Fibroblast of lung (primary cell): ENCODE results near the gene KRTAP16-1.

Experiments used
- CTCF ChIP-seq, 2 donors: IDR thresholded peaks in 1 of 2; conservative IDR thresholded peaks in 1 of 2; 1 replicate in 1 of 2; 2 replicates in 1 of 2; pipeline ENCODE4 v1.5.1; 2011 to 2012; ENCODE audit warnings: low read length in 2 of 2, control low read depth in 1 of 2, inconsistent platforms in 1 of 2, low read depth in 1 of 2, mild to moderate bottlenecking in 1 of 2
- EZH2 ChIP-seq: IDR thresholded peaks from 2 replicates; pipeline ENCODE4 v1.5.1; 2012; ENCODE audit warnings: low read length, control low read depth, mild to moderate bottlenecking; ENCODE audit errors: missing control alignments

DNA sequence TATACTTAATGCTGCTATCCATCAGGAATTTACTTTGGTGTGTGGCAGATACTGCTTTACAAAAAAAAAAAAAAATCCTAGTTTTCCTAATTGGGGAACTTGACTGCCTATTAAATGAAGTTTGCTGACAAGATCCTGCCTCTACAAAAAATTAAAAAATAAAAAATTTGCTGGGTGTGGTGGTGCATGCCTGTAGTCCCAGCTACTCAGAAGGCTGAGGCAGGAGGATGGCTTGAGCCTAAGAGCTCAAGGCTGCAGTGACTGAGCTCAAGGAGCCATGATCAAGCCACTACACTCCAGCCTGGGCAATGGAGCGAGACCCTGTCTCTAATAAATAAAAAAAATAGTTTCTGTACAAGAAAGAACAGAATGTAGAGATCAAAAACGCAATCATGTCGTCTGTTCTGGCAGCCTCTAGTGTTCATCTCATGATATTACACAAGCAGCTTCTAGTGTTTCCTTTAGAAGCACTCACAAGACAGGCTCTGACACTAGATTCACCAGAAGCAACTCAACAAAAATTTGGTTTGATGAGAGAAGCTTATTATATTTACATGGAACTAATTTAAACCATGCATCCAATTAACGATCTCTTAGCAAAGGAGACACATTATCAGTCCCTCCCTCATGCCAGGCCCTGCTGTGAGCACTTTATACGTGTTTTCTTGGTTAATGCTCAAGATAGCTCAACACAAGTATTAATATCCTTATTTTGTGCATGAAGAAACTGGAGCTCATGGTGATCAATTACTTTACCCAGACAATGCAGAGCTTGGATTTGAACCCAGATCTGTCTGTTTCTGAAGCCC is 13.2 kb upstream of the KRTAP16-1 start:
- TF ChIP-seq CTCF (conservative IDR thresholded peaks at IDR 0.05 in 1 of 2, IDR thresholded peaks at IDR 0.05 in 1 of 2; ENCODE audit: low read depth in 1 of 2, low read length in 2 of 2) (peak; percentile 90), EZH2 (no peak)
